Transverse colon (tissue), 4 donors: ENCODE measurements around the gene SYNE1. TPM values are rescaled to one million over a fixed set of nuclear protein-coding genes. Genes with fewer than 3 reads are reported as not detected.

ENCODE experiments used
- DNase-seq: peaks from one replicate; pipeline ENCODE4 v3.0.0-alpha.2; 2019
- H3K27ac ChIP-seq, 4 donors: fragments of 200-600 bp; sonication (generic); 2 replicates each; pipeline ENCODE4 v1.5.1; 2016 to 2018; ENCODE audit warnings: inconsistent platforms in 4 of 4
- H3K27me3 ChIP-seq: fragments of 200-600 bp; sonication (generic); 2 replicates; pipeline ENCODE4 v1.5.1; 2017; ENCODE audit warnings: inconsistent platforms
- H3K36me3 ChIP-seq, 4 donors: fragments of 200-600 bp; sonication (generic); 2 replicates each; pipeline ENCODE4 v1.5.1; 2017 to 2019; ENCODE audit warnings: inconsistent platforms in 4 of 4
- H3K4me1 ChIP-seq, 4 donors: fragments of 200-600 bp; sonication (generic); 2 replicates each; pipeline ENCODE4 v1.5.1; 2017 to 2020; ENCODE audit warnings: inconsistent platforms in 4 of 4
- H3K4me3 ChIP-seq, 4 donors: fragments of 200-600 bp; sonication (generic); 1 replicate in 1 of 4; 2 replicates in 3 of 4; pipeline versions ENCODE4 v1.5.1 to v1.6.1; 2017 to 2019; ENCODE audit warnings: inconsistent platforms in 4 of 4
- H3K9me3 ChIP-seq, 2 donors: fragments of 200-600 bp; sonication (generic); 2 replicates each; pipeline ENCODE4 v1.5.1; 2017 to 2019; ENCODE audit warnings: inconsistent platforms in 2 of 2
- EP300 ChIP-seq: sonication (generic); formaldehyde crosslinking; IDR thresholded peaks from one replicate; pipeline ENCODE4 v1.6.1; 2017; ENCODE audit warnings: antibody characterized with exemption, low read depth
- POLR2A ChIP-seq: fragments of 450-650 bp; IDR thresholded peaks from one replicate; pipeline ENCODE4 v1.6.1; 2016; ENCODE audit warnings: antibody characterized with exemption, mild to moderate bottlenecking, moderate library complexity
- POLR2AphosphoS5 ChIP-seq, 3 donors: sonication (generic); formaldehyde crosslinking; IDR thresholded peaks; one replicate each; pipeline ENCODE4 v1.6.1; 2016; ENCODE audit warnings: antibody characterized with exemption in 3 of 3
- WGBS, 2 donors: methylation state at CpG; one replicate each; pipeline ENCODE4 v1.1.5; 2018; ENCODE audit warnings: low coverage in 1 of 2; 5-methylcytosine and 5-hydroxymethylcytosine counted together
- in situ Hi-C, 4 donors: fragments of 200-750 bp; cut with MboI; loops; one replicate each; pipeline versions ENCODE4 v1.15.0 to v1.15.1; 2017; ENCODE audit warnings: low sequenced_read_pairs in 3 of 4, low pct_ligation_motif_present in 1 of 4, low pct_unique_long_range_greater_than_20kb in 1 of 4
- intact Hi-C: fragments of 100-400 bp; cut with DNase I; formaldehyde crosslinking; loops from one replicate; pipeline ENCODE4 v1.15.1; 2023; ENCODE audit warnings: low total_unique reads
- total RNA-seq, 4 donors: library from RNA; depleted of rRNA; stranded (reverse); fragments of >200 nt; gene quantifications; one replicate each; pipeline ENCODE4 v1.1.0, GENCODE V29; 2016
- TF ChIP-seq, protein P1 (sequence below), 5 experiments: fragments of 200-600 bp in 3 of 5; fragments of 450-650 bp in 2 of 5; sonication (generic) in 3 of 5; IDR thresholded peaks; 1 replicate in 2 of 5; 2 replicates in 3 of 5; pipeline ENCODE4 v1.5.1; 2016 to 2017; ENCODE audit warnings: antibody characterized with exemption in 5 of 5, inconsistent platforms in 3 of 5, mild to moderate bottlenecking in 2 of 5, moderate library complexity in 1 of 5

The SYNE1 gene
- total RNA-seq, 4 donors from 2014 or later: 31.4 to 87.2 (median 59.7) TPM

DNA sequence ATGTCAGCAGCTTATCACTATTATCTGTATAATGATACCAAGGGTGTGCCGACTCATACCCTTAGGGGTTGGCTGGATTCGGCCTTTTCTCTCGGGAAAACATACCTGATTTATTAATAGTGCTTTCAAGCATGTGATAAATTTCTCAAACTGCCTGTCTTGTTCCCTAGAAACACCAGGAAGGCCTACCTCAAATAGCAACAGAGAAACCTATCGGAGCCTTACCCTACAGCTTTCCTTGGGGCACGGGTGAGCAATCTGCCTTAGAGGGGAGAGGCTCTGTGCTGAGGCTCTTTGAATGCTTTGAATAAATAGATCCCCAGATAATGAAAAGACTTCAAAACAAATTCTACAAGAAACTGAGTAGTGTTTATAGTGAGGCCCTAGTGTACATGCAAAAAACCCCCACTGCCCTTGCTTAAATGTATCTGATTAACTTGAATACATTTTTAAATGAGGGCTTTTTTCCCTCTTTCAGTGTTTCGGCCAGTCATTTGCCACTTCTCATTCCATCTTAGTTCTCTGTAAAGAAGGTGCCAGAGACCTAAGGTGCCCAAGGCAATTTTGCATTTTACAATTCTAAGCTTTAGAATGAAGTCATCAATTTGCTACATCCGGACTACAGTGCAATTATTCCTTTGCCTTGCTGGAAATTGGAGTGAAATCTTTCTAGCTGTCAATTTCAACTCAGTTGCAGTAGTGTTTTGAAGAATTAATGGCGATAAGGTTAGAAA, 509.6 kb downstream of the SYNE1 start:
- WGBS, 2 donors: 89 to 94% methylated on average over 6 to 8 of the region's 8 CpGs
- Histone ChIP-seq H3K4me3 (no peak overlapping the region), H3K27ac (no peak overlapping the region), H3K27me3 (no peaks in the 10 kb centered on the region), H3K4me1 (peaks cover 0 to 4% (median 1%) of the 10 kb centered on the region in 4 donors), H3K9me3 (no peaks in the 10 kb centered on the region), H3K36me3 (peaks cover 0 to 3% (median 0%) of the 10 kb centered on the region in 4 donors)
- TF ChIP-seq POLR2AphosphoS5 (IDR thresholded peaks at IDR 0.05) (no peak), POLR2A (no peak), EP300 (no peak)
- TF ChIP-seq, protein P1, sequence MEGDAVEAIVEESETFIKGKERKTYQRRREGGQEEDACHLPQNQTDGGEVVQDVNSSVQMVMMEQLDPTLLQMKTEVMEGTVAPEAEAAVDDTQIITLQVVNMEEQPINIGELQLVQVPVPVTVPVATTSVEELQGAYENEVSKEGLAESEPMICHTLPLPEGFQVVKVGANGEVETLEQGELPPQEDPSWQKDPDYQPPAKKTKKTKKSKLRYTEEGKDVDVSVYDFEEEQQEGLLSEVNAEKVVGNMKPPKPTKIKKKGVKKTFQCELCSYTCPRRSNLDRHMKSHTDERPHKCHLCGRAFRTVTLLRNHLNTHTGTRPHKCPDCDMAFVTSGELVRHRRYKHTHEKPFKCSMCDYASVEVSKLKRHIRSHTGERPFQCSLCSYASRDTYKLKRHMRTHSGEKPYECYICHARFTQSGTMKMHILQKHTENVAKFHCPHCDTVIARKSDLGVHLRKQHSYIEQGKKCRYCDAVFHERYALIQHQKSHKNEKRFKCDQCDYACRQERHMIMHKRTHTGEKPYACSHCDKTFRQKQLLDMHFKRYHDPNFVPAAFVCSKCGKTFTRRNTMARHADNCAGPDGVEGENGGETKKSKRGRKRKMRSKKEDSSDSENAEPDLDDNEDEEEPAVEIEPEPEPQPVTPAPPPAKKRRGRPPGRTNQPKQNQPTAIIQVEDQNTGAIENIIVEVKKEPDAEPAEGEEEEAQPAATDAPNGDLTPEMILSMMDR (IDR thresholded peaks at IDR 0.05): no peak
- intact Hi-C loops: no loop called here
- in situ Hi-C loops: loop anchor here in 1 of 4 donors (10.0 kb wide), 1 partner anchor 363 kb away; no protein-coding TSS in a partner anchor
- DNase-seq: no peak

DNA sequence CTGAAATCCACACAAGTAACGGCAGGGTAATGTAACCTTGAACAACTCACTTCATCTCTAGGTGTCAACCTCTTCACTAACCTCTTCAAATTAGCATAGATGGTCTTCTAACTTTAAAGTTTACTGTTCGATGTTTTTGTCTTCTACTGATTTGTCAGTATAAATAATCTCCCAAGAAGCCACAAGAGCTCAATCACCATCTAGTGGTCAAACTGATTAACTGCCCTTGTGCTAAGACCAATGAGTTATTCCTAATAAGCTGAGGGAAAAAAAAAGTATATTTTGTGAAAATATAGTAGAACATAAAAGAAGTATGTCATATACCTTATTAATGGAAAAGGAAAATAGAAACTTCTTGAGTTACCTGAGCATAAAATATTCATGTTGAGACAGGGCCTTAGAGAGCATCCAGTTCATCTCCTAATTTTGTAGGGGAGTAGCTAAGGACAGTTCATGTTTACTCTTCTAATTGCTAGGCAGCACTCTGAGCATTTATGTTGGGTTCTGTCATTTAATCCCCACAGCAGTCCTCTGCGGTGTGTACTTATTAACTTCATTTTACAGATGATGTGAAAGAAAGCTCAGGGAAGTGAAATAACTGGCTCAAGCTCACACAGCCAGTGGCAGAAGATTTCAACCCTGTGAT, 512.6 kb downstream of the SYNE1 start:
- Histone ChIP-seq H3K36me3 (peaks cover 0 to 11% (median 0%) of the 10 kb centered on the region in 4 donors), H3K9me3 (no peaks in the 10 kb centered on the region), H3K27ac (no peak overlapping the region), H3K27me3 (no peaks in the 10 kb centered on the region), H3K4me3 (no peak overlapping the region), H3K4me1 (peaks cover 0 to 3% (median 0%) of the 10 kb centered on the region in 4 donors)
- TF ChIP-seq POLR2AphosphoS5 (IDR thresholded peaks at IDR 0.05) (no peak), EP300 (no peak)
- TF ChIP-seq, protein P1 (IDR thresholded peaks at IDR 0.05): peak; percentile 45 to 68 (median 64)
- in situ Hi-C loops: loop anchor here in 2 of 4 donors (10.0 to 25.0 kb wide), 2 partner anchors 360 to 437 kb away; no protein-coding TSS in a partner anchor
- 54 to 80% methylated on average over 2 to 3 of the region's 3 CpGs for WGBS, 2 donors
- intact Hi-C loops: no loop called here
- DNase-seq: no peak

DNA sequence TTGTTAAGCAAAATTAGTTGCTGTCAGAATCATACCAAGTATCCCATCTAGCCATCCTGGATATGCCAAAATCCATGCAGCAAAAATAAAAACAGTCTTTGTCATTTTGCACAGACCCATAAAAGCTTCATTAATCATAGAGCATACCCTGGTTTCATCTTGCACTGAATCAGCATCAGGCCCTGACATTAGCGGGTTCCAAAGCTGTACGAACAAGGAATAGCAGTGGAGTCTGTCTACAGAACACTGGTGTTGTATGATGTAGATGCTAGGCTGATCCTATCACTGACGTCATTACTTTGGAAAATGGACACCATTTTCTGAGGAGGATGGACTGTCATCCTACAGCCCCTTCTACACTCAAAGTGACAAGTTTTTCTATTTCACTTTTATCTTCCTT, 514.1 kb downstream of the SYNE1 start:
- Histone ChIP-seq H3K27ac (no peak overlapping the region), H3K9me3 (no peaks in the 10 kb centered on the region), H3K4me1 (no peaks in the 10 kb centered on the region), H3K4me3 (no peak overlapping the region), H3K36me3 (peaks cover 0 to 11% (median 0%) of the 10 kb centered on the region in 4 donors), H3K27me3 (no peaks in the 10 kb centered on the region)
- WGBS, 2 donors: 90% methylated on average over 3 of the region's 3 CpGs; no CpG with 5 or more reads in 1 of the 2 donors
- in situ Hi-C loops (loop anchor here in 2 of 4 donors (10.0 to 25.0 kb wide), 2 partner anchors 358 to 436 kb away; no protein-coding TSS in a partner anchor), intact Hi-C loops (no loop called here)
- no peak for DNase-seq
- TF ChIP-seq POLR2AphosphoS5 (IDR thresholded peaks at IDR 0.05) (no peak), EP300 (no peak), POLR2A (no peak)
- TF ChIP-seq, protein P1 (IDR thresholded peaks at IDR 0.05): no peak

DNA sequence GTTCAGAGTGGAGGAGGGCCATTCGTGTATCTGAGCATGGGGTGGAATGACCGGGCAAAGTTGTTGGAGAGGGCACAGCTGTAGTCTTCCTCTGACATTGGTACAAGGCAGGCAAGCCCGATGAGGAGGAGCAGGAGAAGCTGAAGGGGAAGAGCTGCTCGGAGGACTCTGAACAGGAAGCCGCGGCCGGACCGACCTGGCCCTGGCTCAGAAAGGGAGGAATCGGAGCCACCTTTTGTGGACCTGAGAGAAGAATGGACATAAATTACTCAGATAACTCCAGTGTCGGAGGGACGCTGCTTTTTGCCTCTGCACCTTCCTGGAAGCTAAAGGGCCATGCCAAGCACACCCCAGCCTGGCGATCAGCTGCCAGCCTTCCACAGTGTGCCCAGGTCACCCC, 514.7 kb downstream of the SYNE1 start:
- DNase-seq: no peak
- TF ChIP-seq POLR2AphosphoS5 (IDR thresholded peaks at IDR 0.05) (no peak), POLR2A (no peak), EP300 (no peak)
- TF ChIP-seq, protein P1 (IDR thresholded peaks at IDR 0.05): no peak
- intact Hi-C loops: no loop called here
- no peaks in the 10 kb centered on the region for H3K9me3 ChIP-seq
- no peak overlapping the region for H3K4me3 ChIP-seq
- H3K36me3 ChIP-seq: peaks cover 0 to 11% (median 0%) of the 10 kb centered on the region in 4 donors
- H3K4me1 ChIP-seq: no peaks in the 10 kb centered on the region
- H3K27ac ChIP-seq: no peak overlapping the region
- no peaks in the 10 kb centered on the region for H3K27me3 ChIP-seq
- WGBS, 2 donors: 90 to 100% methylated on average over 1 to 12 of the region's 12 CpGs
- in situ Hi-C loops: loop anchor here in 2 of 4 donors (10.0 to 25.0 kb wide), 2 partner anchors 358 to 435 kb away; no protein-coding TSS in a partner anchor
